GM19463 (cell line): ENCODE results near the gene LYRM1.

Experiments used
- ATAC-seq: cut with Tn5 transposase; IDR thresholded peaks from one replicate; pipeline ENCODE4 v1.9.1; 2021; ENCODE audit warnings: mild to moderate bottlenecking, moderate library complexity; ENCODE audit not compliant: unreplicated experiment

LYRM1 gene

DNA sequence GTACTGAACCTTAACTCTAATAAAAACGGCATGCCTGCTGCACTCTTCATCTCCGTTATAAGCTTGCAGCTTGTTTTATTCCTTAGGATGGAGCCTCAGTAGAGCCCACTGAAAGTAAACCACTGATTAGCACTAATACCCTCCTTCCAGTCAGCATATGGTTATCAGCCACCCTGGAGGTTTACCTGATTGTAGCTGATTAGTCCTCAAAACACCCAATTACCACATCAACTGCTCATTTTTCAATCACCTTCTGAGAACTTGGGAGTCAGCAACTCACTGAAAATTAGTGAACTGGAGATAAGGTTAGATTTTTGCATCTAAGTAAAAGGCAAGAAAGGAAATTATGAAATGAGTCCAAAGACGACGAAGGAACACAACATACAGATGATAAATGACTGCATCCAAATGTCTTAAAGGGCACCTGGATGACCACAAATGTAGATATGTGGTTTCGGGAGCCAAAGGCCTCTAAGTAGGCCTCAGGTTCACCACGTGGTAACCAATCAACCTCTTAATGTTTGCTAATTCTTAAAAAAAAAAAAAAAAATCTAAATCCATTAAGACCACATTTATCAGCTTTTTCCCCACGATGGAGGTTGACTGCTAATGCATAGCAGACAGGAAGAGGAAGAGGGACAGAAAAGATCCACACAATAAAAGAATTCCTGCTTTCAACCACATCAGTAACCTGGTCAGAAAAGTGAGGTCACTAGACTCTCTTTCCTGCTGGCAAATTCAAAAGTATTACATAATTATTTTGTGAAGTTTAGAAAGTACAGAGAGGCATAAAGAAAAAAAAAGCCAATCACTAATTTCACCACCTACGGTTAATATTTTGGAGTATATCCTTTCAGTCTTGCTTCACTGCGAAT is 28.4 kb upstream of the LYRM1 start:
- no peak for ATAC-seq

DNA sequence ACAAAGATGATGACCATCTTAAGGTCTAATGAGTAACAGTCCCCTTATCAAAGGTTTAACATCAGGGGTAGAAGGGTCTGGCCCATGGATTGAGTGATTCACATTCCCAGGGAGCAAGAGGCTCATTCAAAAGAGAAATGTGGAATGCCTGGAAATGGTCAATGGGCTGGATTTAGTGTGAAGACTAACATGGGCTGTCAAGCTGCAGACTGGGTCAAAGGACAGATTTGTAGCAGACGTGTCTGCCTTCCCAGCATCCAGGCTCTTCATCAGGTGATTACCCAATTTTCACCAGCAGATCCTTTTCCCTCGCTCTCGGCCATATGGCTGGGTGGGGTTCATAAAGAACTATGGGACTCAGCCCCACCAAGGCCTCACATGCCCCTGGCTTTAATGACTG is 27.2 kb upstream of the LYRM1 start:
- no peak for ATAC-seq

GRCh38 chr16:20874088-20874581 is 26.4 kb upstream of the LYRM1 start:
- ATAC-seq = no peak

DNA sequence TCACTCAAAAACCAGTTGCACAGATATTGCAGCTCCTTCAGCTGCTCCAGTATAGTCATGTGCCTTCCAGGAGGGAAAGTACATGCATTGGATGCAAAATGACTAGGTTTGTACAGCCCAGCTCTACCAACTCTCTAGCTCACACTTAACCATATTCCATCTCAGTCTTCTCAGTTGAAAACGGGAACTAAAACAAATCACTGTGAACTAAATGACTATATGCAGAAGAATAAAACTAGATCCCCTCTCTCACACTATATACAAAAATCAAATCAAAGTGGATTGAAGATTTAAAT is 25.3 kb upstream of the LYRM1 start:
- no peak for ATAC-seq

GRCh38 chr16:20878682-20879147 is 21.9 kb upstream of the LYRM1 start:
- peak; percentile 16 for ATAC-seq

- peak; percentile 51 for ATAC-seq
Observed at GRCh38 chr16:20879175-20880040, 21.2 kb upstream of the LYRM1 start.

DNA sequence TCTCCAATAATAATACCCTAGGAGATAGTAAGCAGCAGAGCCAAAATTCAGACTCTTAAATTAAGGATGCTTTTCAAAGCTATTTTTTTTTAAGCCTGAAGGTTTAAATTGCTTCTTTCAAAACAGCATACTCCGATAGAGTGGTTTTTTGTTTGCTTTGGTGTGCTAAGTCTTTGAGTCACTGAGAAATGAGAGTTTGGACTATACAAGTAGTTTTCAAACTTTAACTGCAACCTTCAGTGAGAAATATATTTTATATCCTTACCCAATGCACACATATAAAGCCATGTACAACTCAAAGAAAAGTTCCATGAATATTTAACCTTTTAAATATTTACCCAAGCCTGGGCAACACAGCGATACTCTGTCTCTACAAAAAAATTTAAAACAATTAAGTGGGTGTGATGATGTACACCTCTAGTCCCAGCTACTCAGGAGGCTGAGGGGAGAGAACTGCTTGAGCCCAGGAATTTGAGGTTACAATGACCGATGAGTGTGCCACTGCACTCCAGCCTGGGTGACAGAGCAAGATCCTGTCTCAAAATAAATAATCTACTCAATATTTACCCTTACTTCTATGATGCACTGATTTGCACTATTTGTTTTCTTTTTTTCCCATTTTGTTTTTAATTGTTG is 19.6 kb upstream of the LYRM1 start:
- no peak for ATAC-seq

DNA sequence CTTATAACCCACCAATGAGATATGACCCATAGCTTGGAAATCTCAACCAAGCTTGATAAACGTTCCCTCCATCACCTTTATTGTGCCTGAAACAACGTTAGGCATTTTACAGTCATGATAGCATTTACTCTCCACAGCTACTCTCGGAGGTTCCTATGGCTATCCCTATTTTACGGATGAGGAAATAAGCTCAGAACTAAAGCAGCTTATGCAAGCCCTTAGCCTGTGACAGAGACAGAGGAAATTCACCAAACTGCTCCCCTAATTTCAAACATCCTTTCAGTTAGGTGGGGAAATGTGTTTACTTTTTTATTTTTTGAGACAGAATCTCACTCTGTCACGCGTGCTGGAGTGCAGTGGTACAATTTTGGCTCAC is 19.1 kb upstream of the LYRM1 start:
- ATAC-seq = no peak

GRCh38 chr16:20883554-20884239 is 16.9 kb upstream of the LYRM1 start:
- no peak for ATAC-seq

DNA sequence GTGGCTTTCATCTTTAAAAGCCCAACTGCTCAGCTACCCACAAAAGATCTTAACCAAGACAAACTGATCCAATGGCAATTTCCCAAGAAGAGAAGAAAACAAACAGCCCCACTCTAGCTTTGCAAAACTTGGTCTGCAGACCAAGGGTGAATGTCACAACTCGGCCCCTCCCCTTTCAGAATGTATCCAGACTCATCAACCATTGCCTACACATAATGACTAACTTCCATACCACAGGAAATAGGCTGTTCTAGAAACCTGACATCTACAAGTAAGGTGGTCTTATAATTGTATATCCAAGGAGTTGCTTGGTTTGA is 16.4 kb upstream of the LYRM1 start:
- ATAC-seq = no peak

DNA sequence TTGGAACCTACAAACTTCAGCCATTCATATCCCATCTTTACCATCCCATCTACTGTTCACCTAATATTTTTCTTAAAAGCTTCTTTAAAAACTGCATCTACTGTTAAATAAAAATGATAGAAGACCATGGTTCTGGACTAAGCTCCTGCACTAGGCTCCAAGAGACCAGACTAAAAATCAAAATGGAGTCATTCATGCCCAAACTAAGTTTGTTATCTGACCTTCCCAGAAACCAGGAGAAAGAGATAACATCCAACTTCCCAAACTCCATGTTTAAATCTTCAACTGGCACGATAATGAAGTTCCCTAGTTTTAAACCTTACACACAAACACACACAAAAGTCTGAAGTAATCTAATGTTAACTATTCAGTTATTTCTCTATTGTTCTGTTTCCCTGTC is 14.3 kb upstream of the LYRM1 start:
- ATAC-seq = no peak

- ATAC-seq = no peak
Observed at GRCh38 chr16:20887207-20887606, 13.4 kb upstream of the LYRM1 start.

GRCh38 chr16:20889625-20890275 is 10.8 kb upstream of the LYRM1 start:
- no peak for ATAC-seq

- no peak for ATAC-seq
Observed at GRCh38 chr16:20894388-20894787, 6.2 kb upstream of the LYRM1 start.

GRCh38 chr16:20897253-20897897 is 3.2 kb upstream of the LYRM1 start:
- ATAC-seq = no peak

- no peak for ATAC-seq
Observed at GRCh38 chr16:20897922-20898321, 2.6 kb upstream of the LYRM1 start.

GRCh38 chr16:20899071-20899470 is 1.5 kb upstream of the LYRM1 start:
- no peak for ATAC-seq

DNA sequence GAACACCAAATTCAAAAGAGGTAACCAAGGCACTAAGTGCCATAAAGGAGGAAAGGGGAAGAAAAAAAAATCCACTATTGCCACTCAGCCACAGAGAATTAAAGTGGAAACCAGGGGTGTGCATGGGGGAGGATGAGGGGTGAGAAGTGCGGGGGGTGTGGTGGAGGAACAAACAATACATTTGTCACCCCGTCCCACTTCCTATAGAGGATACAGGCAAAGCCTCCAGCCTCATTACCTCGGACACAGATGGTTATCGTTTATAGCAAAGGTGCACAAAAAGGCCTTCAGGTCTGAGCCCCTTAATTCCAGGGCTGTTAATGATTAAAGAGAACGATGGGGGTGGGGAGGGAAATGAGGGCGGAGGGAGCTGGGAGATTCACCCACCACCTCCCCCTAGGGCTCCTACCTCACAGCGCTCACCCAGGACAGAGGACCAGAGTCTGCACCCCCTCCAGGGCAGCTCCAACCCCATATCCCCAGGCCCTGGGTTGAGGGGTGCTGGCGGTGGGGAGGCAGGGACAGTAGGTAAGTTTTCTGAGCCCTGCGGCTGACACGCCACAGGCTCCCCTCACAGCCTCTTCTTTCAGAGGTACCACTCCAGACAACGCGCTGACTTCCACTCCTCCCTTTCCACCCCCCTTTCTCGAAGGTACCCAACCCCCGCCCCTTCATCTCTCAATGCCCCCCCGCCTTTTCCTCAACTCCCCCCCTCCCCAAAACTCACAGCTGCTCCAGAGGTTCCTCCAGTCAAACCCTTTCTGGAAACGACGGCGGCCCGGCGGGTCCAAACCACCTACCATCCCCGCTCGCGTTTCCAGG is 883 bp upstream of the LYRM1 start:
- ATAC-seq = no peak

DNA sequence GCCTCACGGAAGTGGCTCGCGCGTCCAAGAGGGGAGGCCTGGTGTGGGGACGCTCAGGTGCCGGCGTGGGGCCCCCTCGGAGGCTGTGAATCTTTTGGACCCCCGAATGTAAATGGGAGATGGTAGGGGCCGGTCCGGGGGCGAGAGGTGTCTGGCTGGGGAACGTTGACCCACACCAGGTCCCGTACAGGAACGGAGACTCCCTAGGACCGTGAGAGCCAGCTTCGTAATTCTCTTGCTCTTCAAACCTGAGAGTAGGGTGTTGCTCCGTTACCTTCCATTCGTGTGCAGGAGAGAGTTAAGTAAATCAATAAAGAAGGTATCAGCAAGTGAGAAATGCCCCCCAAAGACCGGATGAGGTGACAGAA is 481 bp downstream of the LYRM1 start:
- ATAC-seq = no peak
